Activated naive CD4-positive, alpha-beta T cell treated with anti-CD3 and anti-CD28 coated beads, Interleukin-2, amount 50 U/mL, for 72 hours (primary cell): ENCODE data around the gene KRT79. TPM values are rescaled to one million over a fixed set of nuclear protein-coding genes. Genes with fewer than 3 reads are reported as not detected.
A peak's percentile ranks its signal among the peaks of the same experiment; 100 is the strongest.

Experiments
- ATAC-seq, 2 donors: fragments of 150-1000 bp; cut with Tn5 transposase; 2 replicates each; pipeline ENCODE4 v1.10.0; 2021; ENCODE audit warnings: mild to moderate bottlenecking in 2 of 2, moderate library complexity in 2 of 2
- DNase-seq, 2 donors: peaks; one replicate each; pipeline ENCODE4 v3.0.0; 2021 to 2022; ENCODE audit warnings: low spot score in 2 of 2
- H3K27ac Mint-ChIP-seq, 2 donors: one replicate each; pipeline ENCODE4 v1.8.0; 2022; ENCODE audit warnings: mild to moderate bottlenecking in 2 of 2, mixed read lengths in 2 of 2
- H3K36me3 Mint-ChIP-seq, 2 donors: one replicate each; pipeline ENCODE4 v1.8.0; 2022; ENCODE audit warnings: mixed read lengths in 2 of 2
- H3K9me3 Mint-ChIP-seq, 2 donors: one replicate each; pipeline ENCODE4 v1.8.0; 2022; ENCODE audit warnings: mixed read lengths in 2 of 2
- total RNA-seq, 2 donors: library from RNA; stranded (reverse); gene quantifications; one replicate each; pipeline ENCODE4 v1.2.3, GENCODE V29; 2022

KRT79 gene
- total RNA-seq, 2 donors from 2014 or later, result 0.12 to 0.25 TPM

GRCh38 chr12:52777566-52777965 is 56.5 kb downstream of the KRT79 start:
- Mint-ChIP-seq H3K36me3 (no peaks in the 10 kb centered on the region), H3K27ac (no peak overlapping the region), H3K9me3 (no peaks in the 10 kb centered on the region)
- ATAC-seq, result no peak
- DNase-seq, result no peak

- no peak for ATAC-seq
- Mint-ChIP-seq H3K9me3 (no peaks in the 10 kb centered on the region), H3K27ac (peak within 1 kb of the TSS in 1 of 2 donors; percentile 44), H3K36me3 (no peaks in the 10 kb centered on the region)
- no peak for DNase-seq
Measured at GRCh38 chr12:52776913-52777395, 57.2 kb downstream of the KRT79 start, which contains the start of gene KRT76. KRT76 (minus strand) TSS chr12:52777345; CDS start chr12:52777291, 54 bp downstream.

GRCh38 chr12:52776435-52776834 is 57.7 kb downstream of the KRT79 start:
- H3K9me3 Mint-ChIP-seq, result no peaks in the 10 kb centered on the region
- peak overlapping the region in 1 of 2 donors; percentile 44 for H3K27ac Mint-ChIP-seq
- ATAC-seq (no peak), DNase-seq (no peak)
- H3K36me3 Mint-ChIP-seq, result no peaks in the 10 kb centered on the region

- no peak for ATAC-seq
- H3K9me3 Mint-ChIP-seq, result no peaks in the 10 kb centered on the region
- H3K36me3 Mint-ChIP-seq, result no peaks in the 10 kb centered on the region
- DNase-seq, result no peak
- H3K27ac Mint-ChIP-seq, result no peak overlapping the region
Measured at GRCh38 chr12:52774629-52775250, 59.4 kb downstream of the KRT79 start.

GRCh38 chr12:52772772-52773171 is 61.3 kb downstream of the KRT79 start:
- no peak overlapping the region for H3K27ac Mint-ChIP-seq
- no peak for ATAC-seq

GRCh38 chr12:52772188-52772587 is 61.9 kb downstream of the KRT79 start:
- no peaks in the 10 kb centered on the region for H3K36me3 Mint-ChIP-seq
- DNase-seq (no peak), ATAC-seq (no peak)
- H3K27ac Mint-ChIP-seq, result no peak overlapping the region
- no peaks in the 10 kb centered on the region for H3K9me3 Mint-ChIP-seq

More at GRCh38 chr12:52772772-52773171, 61.3 kb downstream of the KRT79 start:
- Mint-ChIP-seq H3K9me3 (no peaks in the 10 kb centered on the region), H3K36me3 (no peaks in the 10 kb centered on the region)
- DNase-seq, result no peak

- Mint-ChIP-seq H3K9me3 (no peaks in the 10 kb centered on the region), H3K36me3 (no peaks in the 10 kb centered on the region), H3K27ac (no peak overlapping the region)
- no peak for ATAC-seq
- DNase-seq, result no peak
Measured at GRCh38 chr12:52771505-52771904, 62.6 kb downstream of the KRT79 start.

Other genes starting within 250 kb of the KRT79 start
- gene KRT72, start 232.8 kb downstream of the KRT79 start, total RNA-seq, result 1 to 10 TPM; 1.4 to 7.7 TPM
- 1 to 10 TPM in 1 of 2 donors, under 1 TPM in 1; 0.98 to 4.9 TPM for gene KRT73, start 215.8 kb downstream of the KRT79 start, total RNA-seq
- gene KRT2, start 182.1 kb downstream of the KRT79 start, total RNA-seq, result not detected
- not detected for gene KRT1, start 153.9 kb downstream of the KRT79 start, total RNA-seq
- not detected for gene KRT77, start 130.8 kb downstream of the KRT79 start, total RNA-seq
- not detected for gene KRT76, start 57.0 kb downstream of the KRT79 start, total RNA-seq
- under 1 TPM in 1 of 2 donors, not detected in 1; 0.09 TPM for gene KRT3, start 38.2 kb downstream of the KRT79 start, total RNA-seq
- not detected for gene KRT4, start 20.2 kb downstream of the KRT79 start, total RNA-seq
- gene KRT78, start 14.7 kb upstream of the KRT79 start, total RNA-seq, result not detected
- gene KRT8, start 70.8 kb upstream of the KRT79 start, total RNA-seq, result under 1 TPM; 0.34 to 0.66 TPM
- gene KRT18, start 114.8 kb upstream of the KRT79 start, total RNA-seq, result 1 to 10 TPM; 7.7 to 8.5 TPM
- 1,000 to 10,000 TPM in 1 of 2 donors, 100 to 1,000 TPM in 1; 637 to 1,013 TPM for gene EIF4B, start 172.1 kb upstream of the KRT79 start, total RNA-seq
- gene TNS2, start 215.8 kb upstream of the KRT79 start, total RNA-seq, result 1 to 10 TPM; 1.2 to 2.1 TPM
- gene SPRYD3, start 245.1 kb upstream of the KRT79 start, total RNA-seq, result 10 to 100 TPM; 19.2 to 22.2 TPM